Measurements from ENCODE around the gene SGCG.
"Not testable (repeated sequence)": the region's sequence is repeated elsewhere in the genome, so short reads cannot be mapped to it uniquely, and the experiment has no call there.

The SGCG gene

DNA sequence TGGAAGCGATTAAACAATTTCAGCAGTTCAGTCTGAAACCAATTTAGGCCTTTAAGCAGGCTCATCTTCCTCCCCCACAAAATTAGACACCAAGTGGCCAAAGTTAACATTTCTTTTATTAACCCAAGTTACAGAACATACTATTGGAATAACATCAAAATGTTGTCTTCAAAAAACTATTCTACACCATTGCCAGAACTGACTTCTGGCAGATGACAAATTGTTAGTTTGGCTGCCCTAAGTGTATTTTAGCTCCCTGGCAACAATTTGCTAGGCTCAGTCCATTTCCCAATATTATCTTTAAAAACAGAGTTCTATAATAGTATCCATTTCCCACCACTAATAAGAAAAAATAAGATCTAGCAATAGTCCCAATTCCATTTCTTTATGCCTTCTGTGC is 107.8 kb downstream of the SGCG start:
- no peak for ATAC-seq
- TF ChIP-seq ZFP30 (CRISPR knock-in tag; IDR thresholded peaks at IDR 0.05): no peak
- no peak for TF ChIP-seq ZFP3 (CRISPR knock-in tag; IDR thresholded peaks at IDR 0.05)
- TF ChIP-seq OSR1 (CRISPR knock-in tag; IDR thresholded peaks at IDR 0.05): no peak
- no peak for TF ChIP-seq TOX (CRISPR knock-in tag; IDR thresholded peaks at IDR 0.05; ENCODE audit: borderline replicate concordance)
- TF ChIP-seq, protein P1, sequence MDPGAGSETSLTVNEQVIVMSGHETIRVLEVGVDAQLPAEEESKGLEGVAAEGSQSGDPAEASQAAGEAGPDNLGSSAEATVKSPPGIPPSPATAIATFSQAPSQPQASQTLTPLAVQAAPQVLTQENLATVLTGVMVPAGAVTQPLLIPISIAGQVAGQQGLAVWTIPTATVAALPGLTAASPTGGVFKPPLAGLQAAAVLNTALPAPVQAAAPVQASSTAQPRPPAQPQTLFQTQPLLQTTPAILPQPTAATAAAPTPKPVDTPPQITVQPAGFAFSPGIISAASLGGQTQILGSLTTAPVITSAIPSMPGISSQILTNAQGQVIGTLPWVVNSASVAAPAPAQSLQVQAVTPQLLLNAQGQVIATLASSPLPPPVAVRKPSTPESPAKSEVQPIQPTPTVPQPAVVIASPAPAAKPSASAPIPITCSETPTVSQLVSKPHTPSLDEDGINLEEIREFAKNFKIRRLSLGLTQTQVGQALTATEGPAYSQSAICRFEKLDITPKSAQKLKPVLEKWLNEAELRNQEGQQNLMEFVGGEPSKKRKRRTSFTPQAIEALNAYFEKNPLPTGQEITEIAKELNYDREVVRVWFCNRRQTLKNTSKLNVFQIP (CRISPR knock-in tag; IDR thresholded peaks at IDR 0.05; ENCODE audit: borderline replicate concordance, low read depth): no peak
- no peak for TF ChIP-seq SNAI2 (CRISPR knock-in tag; IDR thresholded peaks at IDR 0.05)
- TF ChIP-seq RARB (CRISPR knock-in tag; IDR thresholded peaks at IDR 0.05): no peak
- no peak for TF ChIP-seq ZC3H10 (CRISPR knock-in tag; IDR thresholded peaks at IDR 0.05)
- TF ChIP-seq, protein P2, sequence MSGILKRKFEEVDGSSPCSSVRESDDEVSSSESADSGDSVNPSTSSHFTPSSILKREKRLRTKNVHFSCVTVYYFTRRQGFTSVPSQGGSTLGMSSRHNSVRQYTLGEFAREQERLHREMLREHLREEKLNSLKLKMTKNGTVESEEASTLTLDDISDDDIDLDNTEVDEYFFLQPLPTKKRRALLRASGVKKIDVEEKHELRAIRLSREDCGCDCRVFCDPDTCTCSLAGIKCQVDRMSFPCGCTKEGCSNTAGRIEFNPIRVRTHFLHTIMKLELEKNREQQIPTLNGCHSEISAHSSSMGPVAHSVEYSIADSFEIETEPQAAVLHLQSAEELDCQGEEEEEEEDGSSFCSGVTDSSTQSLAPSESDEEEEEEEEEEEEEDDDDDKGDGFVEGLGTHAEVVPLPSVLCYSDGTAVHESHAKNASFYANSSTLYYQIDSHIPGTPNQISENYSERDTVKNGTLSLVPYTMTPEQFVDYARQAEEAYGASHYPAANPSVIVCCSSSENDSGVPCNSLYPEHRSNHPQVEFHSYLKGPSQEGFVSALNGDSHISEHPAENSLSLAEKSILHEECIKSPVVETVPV (CRISPR knock-in tag; IDR thresholded peaks at IDR 0.05): no peak
- TF ChIP-seq ZNF565 (CRISPR knock-in tag; conservative IDR thresholded peaks at IDR 0.05; ENCODE audit: low read depth): no peak

DNA sequence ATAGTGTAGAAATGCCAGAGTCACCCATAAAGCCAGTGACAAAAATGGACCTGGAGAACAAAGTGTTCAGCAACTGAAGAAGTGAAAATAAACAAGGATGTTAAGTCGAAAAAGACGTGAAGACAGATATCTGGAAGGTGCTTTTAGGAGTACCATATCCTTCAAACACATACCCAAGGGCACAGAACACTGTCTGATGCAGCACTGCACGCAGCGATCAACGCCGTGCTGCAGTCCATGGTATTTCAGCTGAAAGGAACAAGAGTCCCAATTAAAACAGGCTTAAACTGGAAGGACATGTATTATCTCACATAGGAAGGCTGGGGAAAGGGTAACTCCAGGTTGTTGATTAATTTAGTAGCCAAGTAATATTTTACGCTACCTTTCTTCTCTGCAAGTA is 108.2 kb downstream of the SGCG start:
- no peak for TF ChIP-seq ZC3H10 (CRISPR knock-in tag; IDR thresholded peaks at IDR 0.05)
- TF ChIP-seq, protein P2 (CRISPR knock-in tag; IDR thresholded peaks at IDR 0.05): no peak
- TF ChIP-seq ZNF70 (CRISPR knock-in tag; IDR thresholded peaks at IDR 0.05): no peak
- TF ChIP-seq ISL1 (CRISPR knock-in tag; IDR thresholded peaks at IDR 0.05): no peak
- no peak for TF ChIP-seq PPARA (CRISPR knock-in tag; IDR thresholded peaks at IDR 0.05; ENCODE audit: borderline replicate concordance)
- TF ChIP-seq, protein P3, sequence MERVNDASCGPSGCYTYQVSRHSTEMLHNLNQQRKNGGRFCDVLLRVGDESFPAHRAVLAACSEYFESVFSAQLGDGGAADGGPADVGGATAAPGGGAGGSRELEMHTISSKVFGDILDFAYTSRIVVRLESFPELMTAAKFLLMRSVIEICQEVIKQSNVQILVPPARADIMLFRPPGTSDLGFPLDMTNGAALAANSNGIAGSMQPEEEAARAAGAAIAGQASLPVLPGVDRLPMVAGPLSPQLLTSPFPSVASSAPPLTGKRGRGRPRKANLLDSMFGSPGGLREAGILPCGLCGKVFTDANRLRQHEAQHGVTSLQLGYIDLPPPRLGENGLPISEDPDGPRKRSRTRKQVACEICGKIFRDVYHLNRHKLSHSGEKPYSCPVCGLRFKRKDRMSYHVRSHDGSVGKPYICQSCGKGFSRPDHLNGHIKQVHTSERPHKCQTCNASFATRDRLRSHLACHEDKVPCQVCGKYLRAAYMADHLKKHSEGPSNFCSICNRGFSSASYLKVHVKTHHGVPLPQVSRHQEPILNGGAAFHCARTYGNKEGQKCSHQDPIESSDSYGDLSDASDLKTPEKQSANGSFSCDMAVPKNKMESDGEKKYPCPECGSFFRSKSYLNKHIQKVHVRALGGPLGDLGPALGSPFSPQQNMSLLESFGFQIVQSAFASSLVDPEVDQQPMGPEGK (CRISPR knock-in tag; IDR thresholded peaks at IDR 0.05; ENCODE audit: borderline replicate concordance): no peak
- TF ChIP-seq RARB (CRISPR knock-in tag; IDR thresholded peaks at IDR 0.05): no peak
- no peak for TF ChIP-seq SNAI2 (CRISPR knock-in tag; IDR thresholded peaks at IDR 0.05)
- TF ChIP-seq ARNTL (CRISPR knock-in tag; IDR thresholded peaks at IDR 0.05; ENCODE audit: borderline replicate concordance, low read depth): no peak
- no peak for ATAC-seq

DNA sequence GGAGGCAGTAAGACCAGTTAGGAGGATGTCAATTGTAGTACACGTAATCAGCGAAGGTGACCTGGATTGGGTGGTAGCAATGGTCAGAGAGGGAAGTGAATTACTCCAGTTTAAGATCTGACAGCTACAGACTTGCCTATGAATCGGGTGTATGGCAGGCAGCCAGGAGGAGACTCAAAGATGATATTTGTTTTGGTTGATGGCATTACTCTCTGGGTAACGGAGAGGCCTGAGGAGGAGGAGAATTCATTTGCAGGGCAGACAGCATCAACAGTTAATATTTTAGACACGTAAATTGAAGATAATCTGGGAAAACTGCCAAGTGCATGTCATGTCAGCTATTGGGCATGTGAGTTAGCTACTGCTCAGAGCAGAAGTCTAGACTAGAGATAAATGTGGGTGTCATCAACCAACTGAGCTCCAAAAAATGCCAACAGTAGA is 109.2 kb downstream of the SGCG start:
- peak; percentile 82 for TF ChIP-seq ISL1 (CRISPR knock-in tag; IDR thresholded peaks at IDR 0.05)
- TF ChIP-seq ESRRG (CRISPR knock-in tag; IDR thresholded peaks at IDR 0.05): no peak
- peak; percentile 89 for ATAC-seq

DNA sequence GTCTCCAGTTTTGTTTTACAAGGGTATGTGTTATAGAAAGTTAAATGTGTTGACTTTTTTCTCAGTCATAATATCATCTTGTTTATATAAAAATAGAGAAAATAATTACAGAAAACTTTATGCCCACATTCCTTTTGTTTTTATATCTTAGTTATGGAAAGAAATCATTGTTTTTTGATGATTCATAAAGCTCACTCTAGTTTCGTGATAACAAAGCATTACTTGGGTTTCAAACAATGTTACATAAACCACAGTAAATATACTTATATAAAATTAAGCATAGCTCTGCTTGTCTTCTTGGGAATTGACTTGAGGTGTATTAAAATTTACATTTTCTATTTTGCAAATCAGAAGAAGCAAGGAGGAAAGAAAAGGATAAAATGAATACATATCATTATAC is 111.8 kb downstream of the SGCG start:
- TF ChIP-seq ARNTL (CRISPR knock-in tag; IDR thresholded peaks at IDR 0.05; ENCODE audit: borderline replicate concordance, low read depth): no peak
- no peak for TF ChIP-seq SNAI2 (CRISPR knock-in tag; IDR thresholded peaks at IDR 0.05)
- TF ChIP-seq ZNF70 (CRISPR knock-in tag; IDR thresholded peaks at IDR 0.05): no peak
- TF ChIP-seq, protein P3 (CRISPR knock-in tag; IDR thresholded peaks at IDR 0.05; ENCODE audit: borderline replicate concordance): no peak
- TF ChIP-seq CSDC2 (CRISPR knock-in tag; IDR thresholded peaks at IDR 0.05): no peak
- TF ChIP-seq TCF4 (CRISPR knock-in tag; IDR thresholded peaks at IDR 0.05; ENCODE audit: borderline replicate concordance): no peak
- no peak for TF ChIP-seq ZNF8 (CRISPR knock-in tag; IDR thresholded peaks at IDR 0.05)
- TF ChIP-seq OSR1 (CRISPR knock-in tag; IDR thresholded peaks at IDR 0.05): no peak
- no peak for TF ChIP-seq ZFP30 (CRISPR knock-in tag; IDR thresholded peaks at IDR 0.05)
- TF ChIP-seq, protein P4, sequence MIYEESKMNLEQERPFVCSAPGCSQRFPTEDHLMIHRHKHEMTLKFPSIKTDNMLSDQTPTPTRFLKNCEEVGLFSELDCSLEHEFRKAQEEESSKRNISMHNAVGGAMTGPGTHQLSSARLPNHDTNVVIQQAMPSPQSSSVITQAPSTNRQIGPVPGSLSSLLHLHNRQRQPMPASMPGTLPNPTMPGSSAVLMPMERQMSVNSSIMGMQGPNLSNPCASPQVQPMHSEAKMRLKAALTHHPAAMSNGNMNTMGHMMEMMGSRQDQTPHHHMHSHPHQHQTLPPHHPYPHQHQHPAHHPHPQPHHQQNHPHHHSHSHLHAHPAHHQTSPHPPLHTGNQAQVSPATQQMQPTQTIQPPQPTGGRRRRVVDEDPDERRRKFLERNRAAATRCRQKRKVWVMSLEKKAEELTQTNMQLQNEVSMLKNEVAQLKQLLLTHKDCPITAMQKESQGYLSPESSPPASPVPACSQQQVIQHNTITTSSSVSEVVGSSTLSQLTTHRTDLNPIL (CRISPR knock-in tag; IDR thresholded peaks at IDR 0.05; ENCODE audit: low read depth): no peak
- TF ChIP-seq ESRRG (CRISPR knock-in tag; IDR thresholded peaks at IDR 0.05): no peak
- no peak for TF ChIP-seq ISL1 (CRISPR knock-in tag; IDR thresholded peaks at IDR 0.05)
- no peak for TF ChIP-seq ZNF565 (CRISPR knock-in tag; conservative IDR thresholded peaks at IDR 0.05; ENCODE audit: low read depth)
- TF ChIP-seq, protein P2 (CRISPR knock-in tag; IDR thresholded peaks at IDR 0.05): no peak
- no peak for TF ChIP-seq ZFP3 (CRISPR knock-in tag; IDR thresholded peaks at IDR 0.05)
- no peak for TF ChIP-seq BACH2 (CRISPR knock-in tag; IDR thresholded peaks at IDR 0.05; ENCODE audit: borderline replicate concordance)
- ATAC-seq: no peak

DNA sequence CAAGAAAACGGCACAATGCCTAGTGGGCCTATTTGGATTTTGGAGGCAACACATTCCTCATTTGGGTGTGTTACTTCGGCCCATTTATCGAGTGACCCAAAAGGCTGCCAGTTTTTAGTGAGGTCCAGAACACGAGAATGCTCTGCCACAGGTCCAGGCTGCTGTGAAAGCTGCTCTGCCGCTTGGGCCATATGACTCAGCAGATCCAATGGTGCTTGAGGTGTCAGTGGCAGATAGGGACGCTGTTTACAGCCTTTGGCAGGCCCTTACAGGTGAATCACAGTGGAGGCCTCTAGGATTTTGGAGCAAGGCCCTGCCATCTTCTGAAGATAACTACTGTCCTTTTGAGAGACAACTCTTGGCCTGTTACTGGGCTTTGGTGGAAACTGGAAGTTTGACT is 134.1 kb downstream of the SGCG start:
- not testable (repeated sequence) for ATAC-seq
